Uterus (tissue), 4 donors: ENCODE measurements around the gene KCNA1. TPM values are rescaled to one million over a fixed set of nuclear protein-coding genes. Genes with fewer than 3 reads are reported as not detected.

Experiments used
- DNase-seq, 2 donors: peaks; one replicate each; pipeline ENCODE4 v3.0.0-alpha.2; 2019 to 2020
- H3K27ac ChIP-seq, 2 donors: fragments of 200-600 bp; sonication (generic); 1 replicate in 1 of 2; 2 replicates in 1 of 2; pipeline ENCODE4 v1.5.1; 2016 to 2018
- H3K27me3 ChIP-seq, 2 donors: fragments of 200-600 bp; sonication (generic); one replicate each; pipeline ENCODE4 v1.5.1; 2018 to 2019; ENCODE audit warnings: control low read depth in 1 of 2
- H3K36me3 ChIP-seq, 2 donors: fragments of 200-600 bp; sonication (generic); one replicate each; pipeline ENCODE4 v1.5.1; 2019; ENCODE audit warnings: control low read depth in 1 of 2
- H3K4me1 ChIP-seq, 2 donors: fragments of 200-600 bp; sonication (generic); one replicate each; pipeline ENCODE4 v1.5.1; 2018 to 2019; ENCODE audit warnings: control low read depth in 1 of 2
- H3K4me3 ChIP-seq, 2 donors: fragments of 200-600 bp; sonication (generic); 1 replicate in 1 of 2; 2 replicates in 1 of 2; pipeline ENCODE4 v1.5.1; 2018 to 2019; ENCODE audit warnings: mild to moderate bottlenecking in 1 of 2
- H3K9me3 ChIP-seq, 2 donors: fragments of 200-600 bp; sonication (generic); one replicate each; pipeline ENCODE4 v1.5.1; 2019; ENCODE audit warnings: control low read depth in 1 of 2
- CTCF ChIP-seq, 4 experiments: fragments of 200-600 bp in 2 of 4; fragments of 450-650 bp in 2 of 4; sonication (generic) in 2 of 4; IDR thresholded peaks; one replicate each; pipeline ENCODE4 v1.5.1; 2016 to 2019; ENCODE audit warnings: antibody characterized with exemption in 4 of 4, mild to moderate bottlenecking in 2 of 4, moderate library complexity in 1 of 4
- POLR2A ChIP-seq, 2 donors: fragments of 450-650 bp; IDR thresholded peaks; one replicate each; pipeline ENCODE4 v1.6.1; 2016; ENCODE audit warnings: antibody characterized with exemption in 2 of 2, mild to moderate bottlenecking in 1 of 2, moderate library complexity in 1 of 2
- intact Hi-C: fragments of 100-400 bp; cut with DNase I; formaldehyde crosslinking; loops from one replicate; pipeline ENCODE4 v1.15.1; 2023; ENCODE audit warnings: low total_unique reads
- total RNA-seq, 4 donors: library from RNA; depleted of rRNA in 3 of 4; stranded (reverse); fragments of >200 nt in 3 of 4; gene quantifications; one replicate each; pipeline versions ENCODE4 v1.1.0 to v1.2.4, GENCODE V29; 2014 to 2023
- donor health status: DM: yes; HTN: yes; CAD: no.

KCNA1 gene
- total RNA-seq, 4 donors from 2014 or later: under 0.01 to 2.4 (median 0.61) TPM; not detected in 1

- intact Hi-C loops: no loop called here
- H3K27ac ChIP-seq: no peak overlapping the region
- H3K9me3 ChIP-seq: no peaks in the 10 kb centered on the region
- H3K27me3 ChIP-seq: no peaks in the 10 kb centered on the region
- no peak overlapping the region for H3K4me3 ChIP-seq
- TF ChIP-seq CTCF (IDR thresholded peaks at IDR 0.05) (no peak), POLR2A (IDR thresholded peaks at IDR 0.05) (no peak)
- no peaks in the 10 kb centered on the region for H3K36me3 ChIP-seq
- no peaks in the 10 kb centered on the region for H3K4me1 ChIP-seq
- no peak for DNase-seq
Measured at GRCh38 chr12:4962539-4963486, 53.1 kb downstream of the KCNA1 start.

Other genes starting within 250 kb of the KCNA1 start
- gene GALNT8, start 189.5 kb upstream of the KCNA1 start, total RNA-seq: 1 to 10 TPM in 1 of 4 donors, under 1 TPM in 2, not detected in 1; 0.29 to 5.8 (median 0.70) TPM
- gene KCNA5, start 134.0 kb downstream of the KCNA1 start, total RNA-seq: 1 to 10 TPM in 2 of 4 donors, under 1 TPM in 1, not detected in 1; 0.51 to 4.8 (median 2.7) TPM